ENCODE data around the gene GSC.
A peak's percentile ranks its signal among the peaks of the same experiment; 100 is the strongest.

GSC gene

GRCh38 chr14:94787092-94787491 is 17.2 kb upstream of the GSC start:
- Histone ChIP-seq H3K9me3 (ENCODE audit: control insufficient read depth, low read length) (no peaks in the 10 kb centered on the region), H3K27me3 (replicated peaks; ENCODE audit: control insufficient read depth, insufficient read depth, low read length) (peaks cover 19% of the 10 kb centered on the region), H3K4me1 (ENCODE audit: control insufficient read depth, insufficient read depth, low read length) (no peaks in the 10 kb centered on the region), H3K36me3 (ENCODE audit: control insufficient read depth, insufficient read depth, low read length, severe bottlenecking) (no peaks in the 10 kb centered on the region), H3K9ac (ENCODE audit: low read length) (no peak overlapping the region), H3K4me3 (ENCODE audit: low read length) (no peak overlapping the region)
- no peak for DNase-seq (ENCODE audit: low read depth)

GRCh38 chr14:94780536-94781399 is 10.9 kb upstream of the GSC start:
- H3K9ac ChIP-seq (ENCODE audit: low read length): no peak overlapping the region
- H3K9me3 ChIP-seq (ENCODE audit: control insufficient read depth, low read length): no peaks in the 10 kb centered on the region
- no peak overlapping the region for H3K4me3 ChIP-seq (ENCODE audit: low read length)
- DNase-seq (ENCODE audit: low read depth): no peak
- peaks cover 4% of the 10 kb centered on the region for H3K4me1 ChIP-seq (ENCODE audit: control insufficient read depth, insufficient read depth, low read length)
- no peaks in the 10 kb centered on the region for H3K27me3 ChIP-seq (replicated peaks; ENCODE audit: control insufficient read depth, insufficient read depth, low read length)
- no peaks in the 10 kb centered on the region for H3K36me3 ChIP-seq (ENCODE audit: control insufficient read depth, insufficient read depth, low read length, severe bottlenecking)

- H3K9ac ChIP-seq (ENCODE audit: low read length): no peak overlapping the region
- DNase-seq (ENCODE audit: low read depth): no peak
- peaks cover 5% of the 10 kb centered on the region for H3K4me1 ChIP-seq (ENCODE audit: control insufficient read depth, insufficient read depth, low read length)
- H3K4me3 ChIP-seq (ENCODE audit: low read length): no peak overlapping the region
- no peaks in the 10 kb centered on the region for H3K9me3 ChIP-seq (ENCODE audit: control insufficient read depth, low read length)
- H3K27me3 ChIP-seq (replicated peaks; ENCODE audit: control insufficient read depth, insufficient read depth, low read length): no peaks in the 10 kb centered on the region
- H3K36me3 ChIP-seq (ENCODE audit: control insufficient read depth, insufficient read depth, low read length, severe bottlenecking): no peaks in the 10 kb centered on the region
These were observed 9.8 kb upstream of the GSC start for GRCh38 chr14:94779713-94780112.

DNA sequence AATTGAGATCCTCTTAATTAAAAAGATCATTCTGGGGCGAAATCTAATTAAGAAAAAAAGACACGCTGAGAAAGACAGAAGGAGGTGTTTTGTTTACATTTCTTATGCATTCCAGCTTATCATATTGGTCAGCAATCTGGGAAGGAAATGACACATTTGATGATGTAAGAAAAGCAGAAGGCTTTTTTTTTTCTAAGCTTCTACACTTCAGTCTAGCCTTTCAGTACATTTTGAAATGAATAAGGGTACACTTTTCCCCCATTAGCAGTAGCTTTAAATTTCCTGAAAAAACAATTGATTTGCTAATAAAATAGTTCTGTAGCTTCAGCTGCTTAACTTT is 5.9 kb upstream of the GSC start:
- Histone ChIP-seq H3K36me3 (ENCODE audit: control insufficient read depth, insufficient read depth, low read length, severe bottlenecking) (no peaks in the 10 kb centered on the region), H3K27me3 (replicated peaks; ENCODE audit: control insufficient read depth, insufficient read depth, low read length) (no peaks in the 10 kb centered on the region), H3K9me3 (ENCODE audit: control insufficient read depth, low read length) (no peaks in the 10 kb centered on the region), H3K4me1 (ENCODE audit: control insufficient read depth, insufficient read depth, low read length) (peaks cover 5% of the 10 kb centered on the region), H3K4me3 (ENCODE audit: low read length) (peak overlapping the region; percentile 44), H3K9ac (ENCODE audit: low read length) (no peak overlapping the region)
- DNase-seq (ENCODE audit: low read depth): peak; percentile 37

DNA sequence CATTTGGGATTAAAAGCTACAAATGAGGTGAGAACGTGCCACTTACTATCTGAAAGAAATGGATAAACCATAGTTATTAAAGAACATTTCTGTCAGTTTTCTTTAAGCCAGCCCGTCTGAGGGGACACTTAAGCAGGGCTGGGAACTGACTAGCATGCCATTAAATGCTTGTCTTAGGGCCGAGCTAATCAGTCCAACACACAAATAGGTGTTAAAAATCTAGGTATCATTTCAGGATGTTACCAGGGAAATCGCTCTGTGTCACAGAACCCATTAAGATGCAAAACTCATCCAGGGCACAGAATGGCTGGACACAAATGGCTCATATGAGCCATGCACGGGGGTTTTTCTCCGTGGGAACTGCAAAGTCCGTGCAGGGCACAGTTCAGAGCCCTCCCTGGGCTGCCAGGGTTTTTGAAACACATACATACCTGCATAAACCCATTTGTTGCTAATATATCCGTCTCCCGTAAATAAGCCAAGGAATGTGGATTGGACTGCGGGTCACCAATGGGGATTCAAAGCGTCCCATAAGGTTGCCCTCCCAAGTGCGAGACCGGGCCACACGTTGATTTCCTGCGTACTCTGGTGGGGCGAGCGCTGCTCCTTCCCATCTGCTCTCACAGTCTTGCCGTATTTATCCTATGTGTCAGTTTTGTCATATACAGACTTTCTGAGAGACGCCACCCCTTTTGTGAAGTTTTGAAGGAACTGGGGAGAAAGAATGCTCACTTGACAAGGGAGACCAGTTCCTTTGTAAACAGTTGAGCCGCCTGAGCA is 5.4 kb upstream of the GSC start:
- no peaks in the 10 kb centered on the region for H3K27me3 ChIP-seq (replicated peaks; ENCODE audit: control insufficient read depth, insufficient read depth, low read length)
- H3K36me3 ChIP-seq (ENCODE audit: control insufficient read depth, insufficient read depth, low read length, severe bottlenecking): no peaks in the 10 kb centered on the region
- H3K4me3 ChIP-seq (ENCODE audit: low read length): no peak overlapping the region
- no peak for DNase-seq (ENCODE audit: low read depth)
- no peak overlapping the region for H3K9ac ChIP-seq (ENCODE audit: low read length)
- H3K4me1 ChIP-seq (ENCODE audit: control insufficient read depth, insufficient read depth, low read length): peaks cover 5% of the 10 kb centered on the region
- no peaks in the 10 kb centered on the region for H3K9me3 ChIP-seq (ENCODE audit: control insufficient read depth, low read length)

DNA sequence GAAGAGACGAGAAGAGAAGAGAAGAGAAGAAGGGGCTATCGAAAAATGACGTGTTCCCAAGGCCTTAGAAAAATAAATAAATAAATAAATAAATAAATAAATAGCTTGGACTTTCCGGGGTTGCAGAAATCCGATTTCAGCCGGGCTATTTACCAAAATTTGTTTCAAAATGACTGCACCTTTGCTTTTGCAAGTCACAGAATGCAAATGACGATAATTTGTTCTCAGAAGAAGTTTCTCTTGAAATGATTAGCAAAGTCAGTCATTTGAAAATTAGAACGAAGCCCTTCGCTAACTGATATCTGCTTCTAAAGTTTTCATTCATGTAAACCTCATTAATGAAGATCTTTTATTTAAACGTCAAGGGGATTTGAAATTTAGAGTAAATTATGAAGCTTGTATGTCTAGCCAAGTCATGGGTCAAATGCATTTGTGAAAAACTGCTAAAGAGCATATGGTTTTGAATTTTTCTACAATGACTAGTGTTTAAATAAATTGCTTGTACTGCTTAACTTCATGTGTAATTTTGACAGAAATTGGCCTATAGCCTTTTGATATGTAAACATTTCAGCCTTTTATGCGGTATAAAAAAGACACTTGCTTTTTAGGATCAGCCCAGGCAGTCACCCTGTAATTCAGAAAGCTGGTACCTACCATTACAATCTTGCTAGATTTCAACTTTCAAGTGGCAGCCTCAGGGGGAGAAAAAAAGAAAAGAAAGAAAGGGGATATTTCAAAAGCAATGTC is 4.6 kb upstream of the GSC start:
- H3K4me1 ChIP-seq (ENCODE audit: control insufficient read depth, insufficient read depth, low read length): peaks cover 5% of the 10 kb centered on the region
- H3K27me3 ChIP-seq (replicated peaks; ENCODE audit: control insufficient read depth, insufficient read depth, low read length): no peaks in the 10 kb centered on the region
- H3K9ac ChIP-seq (ENCODE audit: low read length): no peak overlapping the region
- no peaks in the 10 kb centered on the region for H3K36me3 ChIP-seq (ENCODE audit: control insufficient read depth, insufficient read depth, low read length, severe bottlenecking)
- H3K9me3 ChIP-seq (ENCODE audit: control insufficient read depth, low read length): no peaks in the 10 kb centered on the region
- H3K4me3 ChIP-seq (ENCODE audit: low read length): no peak overlapping the region
- peak; percentile 43 for DNase-seq (ENCODE audit: low read depth)

DNA sequence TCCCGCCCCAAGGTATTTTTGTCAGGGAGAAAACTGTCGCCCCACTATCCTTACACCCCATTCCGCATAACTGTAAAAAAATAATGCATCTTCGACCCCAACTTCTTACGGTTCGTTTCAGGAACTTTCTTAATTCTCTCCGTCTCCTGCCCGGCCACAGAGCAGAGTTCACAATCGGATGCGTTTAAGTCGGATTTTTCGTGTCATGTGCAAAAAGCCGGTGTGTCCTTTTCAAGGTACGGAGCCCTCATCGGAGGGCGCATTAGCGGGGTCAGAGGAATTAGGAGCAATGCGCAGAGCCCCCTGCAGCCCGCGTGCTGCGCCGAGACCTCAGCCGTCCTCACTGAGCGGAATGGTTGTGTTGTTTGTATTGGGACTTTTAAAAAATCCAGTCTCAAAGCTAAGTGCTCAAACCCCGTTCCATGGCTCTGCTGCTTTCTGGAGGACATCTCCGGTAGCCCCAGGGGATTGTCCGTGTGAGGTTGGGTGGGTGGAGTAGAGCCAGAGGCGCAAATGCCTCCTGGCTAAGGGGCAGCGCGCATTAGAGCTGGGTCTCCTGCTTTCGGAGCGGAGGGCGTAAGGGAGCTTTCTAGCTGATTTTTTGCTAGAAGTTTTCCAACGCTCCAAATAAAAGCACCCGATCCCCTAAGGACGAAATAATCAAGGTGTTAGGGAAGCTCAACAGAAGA is 3.9 kb upstream of the GSC start:
- H3K9me3 ChIP-seq (ENCODE audit: control insufficient read depth, low read length): no peaks in the 10 kb centered on the region
- no peak for DNase-seq (ENCODE audit: low read depth)
- no peaks in the 10 kb centered on the region for H3K36me3 ChIP-seq (ENCODE audit: control insufficient read depth, insufficient read depth, low read length, severe bottlenecking)
- H3K4me3 ChIP-seq (ENCODE audit: low read length): no peak overlapping the region
- H3K27me3 ChIP-seq (replicated peaks; ENCODE audit: control insufficient read depth, insufficient read depth, low read length): no peaks in the 10 kb centered on the region
- H3K4me1 ChIP-seq (ENCODE audit: control insufficient read depth, insufficient read depth, low read length): peaks cover 10% of the 10 kb centered on the region
- no peak overlapping the region for H3K9ac ChIP-seq (ENCODE audit: low read length)

- Histone ChIP-seq H3K4me1 (ENCODE audit: control insufficient read depth, insufficient read depth, low read length) (peaks cover 12% of the 10 kb centered on the region), H3K36me3 (ENCODE audit: control insufficient read depth, insufficient read depth, low read length, severe bottlenecking) (no peaks in the 10 kb centered on the region), H3K27me3 (replicated peaks; ENCODE audit: control insufficient read depth, insufficient read depth, low read length) (no peaks in the 10 kb centered on the region), H3K9ac (ENCODE audit: low read length) (no peak overlapping the region), H3K4me3 (ENCODE audit: low read length) (no peak overlapping the region), H3K9me3 (ENCODE audit: control insufficient read depth, low read length) (no peaks in the 10 kb centered on the region)
- DNase-seq (ENCODE audit: low read depth): no peak
These were observed 3.2 kb upstream of the GSC start for GRCh38 chr14:94773061-94773648.

- no peaks in the 10 kb centered on the region for H3K27me3 ChIP-seq (replicated peaks; ENCODE audit: control insufficient read depth, insufficient read depth, low read length)
- no peaks in the 10 kb centered on the region for H3K36me3 ChIP-seq (ENCODE audit: control insufficient read depth, insufficient read depth, low read length, severe bottlenecking)
- H3K9ac ChIP-seq (ENCODE audit: low read length): no peak overlapping the region
- H3K4me3 ChIP-seq (ENCODE audit: low read length): no peak overlapping the region
- H3K9me3 ChIP-seq (ENCODE audit: control insufficient read depth, low read length): no peaks in the 10 kb centered on the region
- DNase-seq (ENCODE audit: low read depth): no peak
- peaks cover 12% of the 10 kb centered on the region for H3K4me1 ChIP-seq (ENCODE audit: control insufficient read depth, insufficient read depth, low read length)
These were observed 2.6 kb upstream of the GSC start for GRCh38 chr14:94772548-94772947.

- no peak overlapping the region for H3K4me3 ChIP-seq (ENCODE audit: low read length)
- peaks cover 12% of the 10 kb centered on the region for H3K4me1 ChIP-seq (ENCODE audit: control insufficient read depth, insufficient read depth, low read length)
- peaks cover 5% of the 10 kb centered on the region for H3K36me3 ChIP-seq (ENCODE audit: control insufficient read depth, insufficient read depth, low read length, severe bottlenecking)
- no peaks in the 10 kb centered on the region for H3K27me3 ChIP-seq (replicated peaks; ENCODE audit: control insufficient read depth, insufficient read depth, low read length)
- DNase-seq (ENCODE audit: low read depth): no peak
- no peak overlapping the region for H3K9ac ChIP-seq (ENCODE audit: low read length)
- no peaks in the 10 kb centered on the region for H3K9me3 ChIP-seq (ENCODE audit: control insufficient read depth, low read length)
These were observed 2.1 kb upstream of the GSC start for GRCh38 chr14:94771906-94772490.
